Temporal lobe (tissue), 1 donor: ENCODE results near the gene HHATL. TPM values are rescaled to one million over a fixed set of nuclear protein-coding genes. Genes with fewer than 3 reads are reported as not detected.

Experiments used
- total RNA-seq: library from RNA; depleted of rRNA; stranded (reverse); fragments of >200 nt; gene quantifications from one replicate; pipeline ENCODE4 v1.2.3, GENCODE V29; 2014

HHATL gene
- total RNA-seq, 1 donor from 2014 or later = not detected

Other genes starting within 250 kb of the HHATL start
- under 0.01 TPM for gene VIPR1, start 200.2 kb downstream of the HHATL start, total RNA-seq
- 46.2 TPM for gene SEC22C, start 120.8 kb downstream of the HHATL start, total RNA-seq
- 22.9 TPM for gene SS18L2, start 111.9 kb downstream of the HHATL start, total RNA-seq
- 93.7 TPM for gene NKTR, start 102.1 kb downstream of the HHATL start, total RNA-seq
- 14.0 TPM for gene ZBTB47, start 49.1 kb downstream of the HHATL start, total RNA-seq
- not detected for gene KLHL40, start 17.3 kb downstream of the HHATL start, total RNA-seq
- gene CCDC13, start 70.5 kb upstream of the HHATL start, total RNA-seq = 2.7 TPM
- gene HIGD1A, start 101.7 kb upstream of the HHATL start, total RNA-seq = 87.8 TPM
- gene ACKR2, start 106.6 kb upstream of the HHATL start, total RNA-seq = 0.74 TPM
- not detected for gene CYP8B1, start 173.1 kb upstream of the HHATL start, total RNA-seq
- 15.0 TPM for gene ZNF662, start 203.3 kb upstream of the HHATL start, total RNA-seq